Measurements from ENCODE around the gene DNAAF2. TPM values are rescaled to one million over a fixed set of nuclear protein-coding genes. Genes with fewer than 3 reads are reported as not detected.
A peak's percentile ranks its signal among the peaks of the same experiment; 100 is the strongest.
"Not testable (repeated sequence)": the region's sequence is repeated elsewhere in the genome, so short reads cannot be mapped to it uniquely, and the experiment has no call there.

The DNAAF2 gene, protein sequence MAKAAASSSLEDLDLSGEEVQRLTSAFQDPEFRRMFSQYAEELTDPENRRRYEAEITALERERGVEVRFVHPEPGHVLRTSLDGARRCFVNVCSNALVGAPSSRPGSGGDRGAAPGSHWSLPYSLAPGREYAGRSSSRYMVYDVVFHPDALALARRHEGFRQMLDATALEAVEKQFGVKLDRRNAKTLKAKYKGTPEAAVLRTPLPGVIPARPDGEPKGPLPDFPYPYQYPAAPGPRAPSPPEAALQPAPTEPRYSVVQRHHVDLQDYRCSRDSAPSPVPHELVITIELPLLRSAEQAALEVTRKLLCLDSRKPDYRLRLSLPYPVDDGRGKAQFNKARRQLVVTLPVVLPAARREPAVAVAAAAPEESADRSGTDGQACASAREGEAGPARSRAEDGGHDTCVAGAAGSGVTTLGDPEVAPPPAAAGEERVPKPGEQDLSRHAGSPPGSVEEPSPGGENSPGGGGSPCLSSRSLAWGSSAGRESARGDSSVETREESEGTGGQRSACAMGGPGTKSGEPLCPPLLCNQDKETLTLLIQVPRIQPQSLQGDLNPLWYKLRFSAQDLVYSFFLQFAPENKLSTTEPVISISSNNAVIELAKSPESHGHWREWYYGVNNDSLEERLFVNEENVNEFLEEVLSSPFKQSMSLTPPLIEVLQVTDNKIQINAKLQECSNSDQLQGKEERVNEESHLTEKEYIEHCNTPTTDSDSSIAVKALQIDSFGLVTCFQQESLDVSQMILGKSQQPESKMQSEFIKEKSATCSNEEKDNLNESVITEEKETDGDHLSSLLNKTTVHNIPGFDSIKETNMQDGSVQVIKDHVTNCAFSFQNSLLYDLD
- total RNA-seq (2014; rRNA removed; shearing (Covaris generic)), result 11.7 and 12.1 TPM in 2 replicates

DNA sequence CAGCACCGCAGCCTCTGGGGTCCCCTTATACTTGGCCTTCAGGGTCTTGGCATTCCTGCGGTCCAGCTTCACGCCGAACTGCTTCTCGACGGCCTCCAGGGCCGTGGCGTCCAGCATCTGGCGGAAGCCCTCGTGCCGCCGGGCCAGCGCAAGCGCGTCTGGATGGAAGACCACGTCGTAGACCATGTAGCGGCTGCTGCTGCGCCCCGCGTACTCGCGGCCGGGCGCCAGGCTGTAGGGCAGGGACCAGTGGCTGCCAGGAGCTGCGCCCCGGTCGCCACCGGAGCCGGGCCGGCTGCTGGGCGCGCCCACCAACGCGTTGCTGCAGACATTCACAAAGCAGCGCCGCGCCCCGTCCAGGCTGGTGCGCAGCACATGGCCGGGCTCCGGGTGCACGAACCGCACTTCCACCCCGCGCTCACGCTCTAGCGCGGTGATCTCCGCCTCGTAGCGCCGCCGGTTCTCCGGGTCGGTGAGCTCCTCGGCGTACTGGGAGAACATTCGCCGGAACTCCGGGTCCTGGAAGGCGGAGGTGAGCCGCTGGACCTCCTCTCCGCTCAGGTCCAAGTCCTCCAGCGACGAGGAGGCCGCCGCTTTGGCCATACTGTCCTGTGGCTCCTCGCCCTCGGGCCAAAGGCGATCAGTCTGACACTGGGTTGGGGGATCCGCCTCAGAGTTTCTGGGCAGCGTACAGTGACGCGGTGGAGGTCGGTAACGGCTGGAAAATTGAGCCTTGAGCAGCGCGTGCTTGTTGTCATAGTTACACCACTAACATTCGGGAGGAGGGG, at the start of gene DNAAF2:
Gene DNAAF2 (minus strand): TSS at position 698 of the 788 bp plus-strand sequence. CDS start 95 bp downstream, at position 603.
- DNase-seq (ENCODE audit: low read depth), result peak; percentile 76

DNA sequence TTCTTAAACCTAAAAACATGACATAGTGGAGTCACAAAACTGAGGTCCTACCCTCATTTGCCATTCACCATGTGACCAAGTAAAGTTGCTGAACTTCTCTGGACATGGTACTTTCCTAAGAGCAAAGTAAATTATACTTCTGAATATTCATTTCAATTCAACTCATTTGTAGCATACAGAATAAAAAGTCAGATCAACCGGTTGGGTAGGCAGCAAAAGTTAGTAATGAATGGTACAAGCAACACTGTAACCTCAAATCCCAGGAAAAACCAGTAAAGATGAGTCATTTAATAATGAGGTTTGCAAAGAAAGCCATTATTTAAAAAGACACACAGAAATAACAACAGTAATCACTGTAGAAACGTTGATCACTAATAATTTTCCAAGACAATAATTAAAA, 44.2 kb upstream of the DNAAF2 start:
- DNase-seq (ENCODE audit: low read depth), result peak; percentile 20

DNA sequence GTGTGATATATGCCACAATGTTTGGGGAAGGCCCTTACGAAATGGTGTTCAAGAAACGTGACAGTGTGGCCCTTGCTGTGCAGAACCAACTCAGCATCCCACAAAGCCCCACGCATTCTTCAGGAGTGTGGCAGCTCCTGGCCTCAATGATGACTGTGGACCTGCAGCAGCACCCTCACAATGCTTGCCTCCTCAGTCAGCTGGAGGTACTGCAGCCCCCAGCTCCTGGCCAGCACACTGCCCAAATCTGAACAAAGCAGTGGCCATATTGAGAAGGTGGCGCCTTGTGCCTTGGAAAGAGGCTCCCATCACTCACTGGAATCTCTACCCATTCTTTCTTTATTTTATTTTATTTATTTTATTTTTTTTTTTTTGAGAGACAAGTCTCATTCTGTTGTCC, 42.6 kb upstream of the DNAAF2 start:
- DNase-seq (ENCODE audit: low read depth), result no peak

DNA sequence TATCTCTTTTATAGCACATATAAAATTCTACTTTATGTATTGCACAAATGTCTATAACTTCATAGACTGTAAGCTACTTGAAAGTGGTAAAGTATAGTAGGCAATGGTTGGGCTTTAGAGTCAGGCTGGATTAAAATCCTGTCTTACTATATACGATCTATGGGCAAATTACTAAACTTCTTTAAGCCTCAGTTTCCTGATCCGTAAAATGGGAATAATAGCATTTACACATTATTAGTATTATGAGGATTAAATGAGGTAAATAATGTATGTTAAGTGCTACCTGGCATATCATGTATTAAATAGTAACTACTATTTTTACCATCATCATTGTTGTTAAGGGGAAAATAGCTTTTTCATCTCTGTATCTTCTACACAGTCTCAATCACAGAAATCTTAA, 38.5 kb upstream of the DNAAF2 start:
- DNase-seq (ENCODE audit: low read depth), result no peak

DNA sequence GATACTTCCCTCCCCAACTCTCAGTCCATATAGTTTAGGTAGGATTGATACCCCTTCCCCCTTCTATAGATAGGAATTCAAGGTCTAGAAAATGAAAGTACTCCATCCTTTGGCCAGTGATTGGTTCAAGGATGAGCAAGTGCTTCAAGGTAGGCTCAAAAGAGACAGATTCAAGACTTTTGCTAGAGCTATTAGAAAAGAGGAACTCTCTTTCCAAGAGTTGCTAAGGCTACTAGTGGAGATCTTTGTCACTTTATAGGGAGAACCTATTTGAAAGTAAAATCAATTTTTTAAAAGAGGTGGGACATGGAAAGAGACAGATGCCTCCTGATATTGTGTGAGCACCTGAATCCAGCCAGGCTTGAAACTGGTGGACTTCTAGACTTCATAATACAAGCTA, 35.4 kb upstream of the DNAAF2 start:
- no peak for DNase-seq (ENCODE audit: low read depth)

DNA sequence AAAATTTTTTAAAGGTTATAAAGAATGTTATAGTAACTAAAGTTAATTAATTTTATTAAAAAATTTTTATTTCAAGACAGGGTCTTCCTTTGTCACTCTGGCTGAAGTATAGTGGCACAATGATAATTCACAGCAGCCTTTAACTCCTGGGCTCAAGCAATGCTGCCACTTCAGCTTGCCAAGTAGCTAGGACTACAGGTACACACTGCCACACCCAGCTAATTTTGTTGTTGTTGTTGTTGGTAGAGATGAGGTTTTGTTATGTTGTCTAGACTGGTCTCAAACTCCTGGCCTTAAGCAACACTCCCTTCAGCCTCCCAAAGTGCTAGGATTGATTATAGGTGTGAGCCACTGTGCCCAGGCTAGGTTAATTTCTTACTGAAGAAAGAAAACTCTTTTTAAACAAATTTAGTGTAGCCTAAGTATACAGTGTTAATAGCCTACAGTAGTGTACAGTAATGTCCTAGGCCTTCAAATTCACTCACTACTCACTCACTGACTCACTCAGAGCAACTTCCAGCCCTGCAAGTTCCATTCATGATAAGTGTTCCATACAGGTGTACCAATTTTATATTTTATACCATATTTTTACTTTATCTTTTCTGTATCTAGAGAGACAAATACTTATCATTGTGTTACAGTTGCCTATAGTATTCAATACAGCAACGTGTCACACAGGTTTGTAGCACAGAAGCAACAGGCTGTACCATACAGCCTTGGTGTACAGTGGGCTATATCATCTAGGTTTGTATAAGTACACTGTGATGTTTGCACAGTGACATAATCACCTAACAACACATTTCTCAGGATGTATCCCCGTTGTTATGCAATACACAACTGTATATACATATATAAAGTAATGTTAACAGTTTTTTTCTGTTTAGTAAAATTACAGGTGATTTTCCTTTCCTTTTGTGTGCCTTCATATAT, 24.7 kb upstream of the DNAAF2 start:
- DNase-seq (ENCODE audit: low read depth), result no peak

DNA sequence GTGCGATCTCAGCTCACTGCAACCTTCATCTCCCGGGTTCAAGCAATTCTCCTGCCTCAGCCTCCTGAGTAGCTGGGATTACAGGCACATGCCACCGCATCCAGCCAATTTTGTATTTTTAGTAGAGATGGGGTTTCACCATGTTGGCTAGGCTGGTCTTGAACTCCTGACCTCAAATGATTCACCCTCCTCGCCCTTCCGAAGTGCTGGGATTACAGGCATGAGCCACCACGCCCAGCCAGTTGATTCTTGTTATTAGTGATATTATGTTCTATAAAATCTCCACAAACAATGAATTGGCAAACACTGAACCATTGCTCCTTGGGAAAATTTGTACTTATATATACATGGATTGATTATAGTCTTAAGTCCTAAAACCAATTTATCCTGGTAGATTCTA, 22.5 kb upstream of the DNAAF2 start:
- DNase-seq (ENCODE audit: low read depth), result not testable (repeated sequence)

DNA sequence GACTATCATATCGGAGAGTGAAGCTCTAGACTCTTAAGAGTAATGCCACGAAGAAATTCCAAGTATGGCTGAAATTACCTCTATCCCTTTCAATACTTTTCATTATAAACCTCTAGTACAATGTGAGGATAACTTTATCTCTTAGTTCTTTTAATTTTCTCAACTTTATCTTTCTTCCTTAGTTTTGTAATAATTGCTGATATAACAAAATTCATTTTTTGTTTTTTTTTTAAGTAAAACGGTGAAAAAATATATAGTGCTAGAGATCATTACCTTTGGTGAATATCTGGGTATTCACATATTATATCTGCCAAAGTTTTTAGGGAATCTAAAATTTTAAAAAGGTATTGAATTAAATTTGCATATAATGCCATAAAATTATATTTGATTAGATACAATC, 19.5 kb upstream of the DNAAF2 start:
- DNase-seq (ENCODE audit: low read depth), result no peak

DNA sequence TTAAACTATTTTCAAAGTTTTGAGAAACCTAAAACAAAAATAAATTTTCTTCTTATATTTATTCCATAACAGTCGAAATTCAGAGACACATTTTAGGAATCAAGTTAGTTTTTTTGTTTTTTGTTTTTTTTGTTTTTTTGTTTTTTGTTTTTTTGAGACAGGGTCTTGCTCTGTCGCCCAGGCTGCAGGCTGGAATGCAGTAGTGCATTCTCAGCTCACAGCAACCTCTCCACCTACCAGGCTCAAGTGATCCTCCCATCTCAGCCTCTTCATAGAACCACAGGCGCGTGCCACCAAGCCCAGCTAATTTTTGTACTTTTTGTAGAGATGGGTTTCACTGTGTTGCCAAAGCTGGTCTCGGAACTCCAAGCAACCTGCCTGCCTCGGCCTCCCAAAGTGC, 18.5 kb upstream of the DNAAF2 start:
- DNase-seq (ENCODE audit: low read depth), result no peak

DNA sequence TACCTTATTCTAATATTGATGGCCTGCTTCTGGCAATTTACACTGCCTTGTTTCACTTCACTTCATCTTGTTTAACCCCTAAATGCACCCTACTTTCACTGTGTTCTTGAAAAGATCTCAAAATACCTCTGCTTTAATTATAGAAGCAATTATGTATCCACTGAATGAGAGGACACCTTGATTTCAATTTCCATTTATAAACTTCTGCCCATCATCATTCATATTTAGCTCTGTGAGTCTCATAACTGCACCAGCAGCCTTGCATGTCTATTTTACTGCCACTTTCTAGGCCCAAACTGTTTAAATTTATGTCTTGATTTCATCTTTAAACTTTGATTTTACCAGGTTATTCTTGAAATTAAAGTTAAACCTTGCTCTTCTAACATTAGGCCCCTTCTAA, 7.1 kb upstream of the DNAAF2 start:
- DNase-seq (ENCODE audit: low read depth), result no peak

DNA sequence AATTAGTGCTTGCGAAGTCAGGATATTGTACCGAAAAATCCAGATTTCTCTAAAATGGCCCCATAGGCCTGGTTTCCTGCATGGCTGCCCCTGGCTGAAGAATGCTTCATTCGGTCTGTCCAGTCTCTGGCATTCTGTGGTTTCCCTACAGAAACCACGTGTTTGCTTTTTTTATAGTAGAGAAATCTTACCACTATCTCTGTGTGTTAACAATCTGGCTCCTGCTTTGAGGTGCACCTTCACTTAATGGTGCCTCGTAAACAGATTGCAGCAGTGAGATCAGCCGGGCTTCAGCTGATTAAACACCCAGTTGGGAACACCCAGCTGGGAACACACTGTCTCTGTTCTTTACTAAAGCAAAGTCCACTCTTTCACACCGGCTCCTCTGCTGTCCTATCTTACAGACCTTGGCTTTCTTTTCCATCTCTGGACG, 6.7 kb upstream of the DNAAF2 start:
- peak; percentile 44 for DNase-seq (ENCODE audit: low read depth)

DNA sequence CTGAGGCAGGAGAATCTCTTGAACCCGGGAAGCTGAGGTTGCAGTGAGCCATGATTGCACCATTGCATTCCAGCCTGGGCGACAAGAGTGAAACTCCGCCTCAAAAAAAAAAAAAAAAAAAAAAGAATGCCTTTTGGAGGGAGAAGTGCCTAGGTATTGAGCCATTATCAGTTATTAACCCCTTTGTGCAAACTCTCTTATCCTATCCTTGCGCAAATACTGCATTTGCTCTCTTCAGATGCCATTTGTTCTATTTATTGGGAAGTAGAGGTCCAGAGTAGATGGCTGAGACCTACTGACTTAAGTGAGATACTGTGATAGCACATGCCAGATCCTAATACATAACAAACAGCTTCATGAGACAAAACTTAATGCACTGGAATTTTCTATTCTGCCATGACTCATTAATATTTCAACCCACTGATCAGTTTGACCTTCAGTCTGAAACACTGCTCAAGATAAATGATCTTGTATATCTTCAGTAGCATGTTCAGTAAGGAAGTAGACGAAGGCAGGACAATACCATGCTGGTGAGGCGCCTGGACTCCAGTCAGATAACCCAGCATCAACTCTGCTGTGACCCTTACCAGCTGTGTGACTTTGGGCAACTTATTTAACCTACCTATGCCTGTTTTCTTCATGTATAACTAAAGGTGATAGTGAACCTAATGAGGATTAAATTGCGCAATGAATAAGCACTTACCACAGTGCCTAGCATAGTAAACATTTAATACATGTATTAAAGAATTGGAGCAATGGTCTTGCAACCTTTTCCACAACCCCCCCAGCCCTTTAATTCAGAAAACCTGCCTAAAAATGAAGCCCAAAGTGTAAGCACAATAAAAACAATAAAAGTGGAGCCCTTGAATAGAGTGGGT, 5.7 kb upstream of the DNAAF2 start:
- DNase-seq (ENCODE audit: low read depth), result no peak

DNA sequence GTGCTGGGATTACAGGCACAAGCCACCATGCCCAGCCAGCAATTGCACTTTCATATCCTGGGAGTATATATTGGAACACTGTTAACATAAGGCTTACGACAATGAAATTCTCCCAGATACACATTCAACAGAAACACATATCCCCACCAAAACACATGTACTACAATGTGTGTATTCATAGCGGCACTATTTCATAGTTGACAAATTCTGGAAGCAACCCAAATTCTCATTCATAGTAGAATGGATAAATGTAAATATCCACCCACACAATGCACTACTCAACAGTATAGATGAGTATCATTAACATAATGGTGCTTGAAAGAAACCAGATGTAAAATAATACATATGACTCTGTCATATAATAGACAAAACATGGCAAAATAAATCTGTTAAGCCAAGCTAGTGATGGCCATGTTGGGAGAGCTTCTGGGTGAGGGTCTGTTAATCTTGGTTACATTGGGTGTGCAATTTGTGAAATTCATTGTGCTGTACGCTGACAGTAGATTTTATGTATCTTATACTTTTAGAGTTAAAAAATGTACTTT, 2.6 kb upstream of the DNAAF2 start:
- DNase-seq (ENCODE audit: low read depth), result no peak

DNA sequence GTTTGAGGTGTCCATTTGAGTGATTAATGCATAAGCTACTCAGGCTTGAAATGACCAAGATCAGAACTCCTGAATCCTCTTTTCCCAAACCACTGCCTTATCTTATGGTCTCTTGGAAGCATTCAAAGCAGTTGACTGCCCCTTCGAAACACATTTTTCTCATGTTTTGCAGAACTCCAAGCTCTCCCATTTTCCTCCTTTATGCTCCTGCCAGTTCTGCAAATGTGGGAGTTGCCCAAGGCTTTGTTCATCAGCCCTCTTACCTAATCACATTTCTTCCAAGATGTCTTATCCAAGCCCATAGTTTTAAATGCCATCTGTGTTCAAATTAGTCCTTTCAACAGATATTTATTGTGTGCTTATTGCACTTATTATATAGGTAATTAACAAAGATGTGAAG, 1.8 kb upstream of the DNAAF2 start:
- no peak for DNase-seq (ENCODE audit: low read depth)

DNA sequence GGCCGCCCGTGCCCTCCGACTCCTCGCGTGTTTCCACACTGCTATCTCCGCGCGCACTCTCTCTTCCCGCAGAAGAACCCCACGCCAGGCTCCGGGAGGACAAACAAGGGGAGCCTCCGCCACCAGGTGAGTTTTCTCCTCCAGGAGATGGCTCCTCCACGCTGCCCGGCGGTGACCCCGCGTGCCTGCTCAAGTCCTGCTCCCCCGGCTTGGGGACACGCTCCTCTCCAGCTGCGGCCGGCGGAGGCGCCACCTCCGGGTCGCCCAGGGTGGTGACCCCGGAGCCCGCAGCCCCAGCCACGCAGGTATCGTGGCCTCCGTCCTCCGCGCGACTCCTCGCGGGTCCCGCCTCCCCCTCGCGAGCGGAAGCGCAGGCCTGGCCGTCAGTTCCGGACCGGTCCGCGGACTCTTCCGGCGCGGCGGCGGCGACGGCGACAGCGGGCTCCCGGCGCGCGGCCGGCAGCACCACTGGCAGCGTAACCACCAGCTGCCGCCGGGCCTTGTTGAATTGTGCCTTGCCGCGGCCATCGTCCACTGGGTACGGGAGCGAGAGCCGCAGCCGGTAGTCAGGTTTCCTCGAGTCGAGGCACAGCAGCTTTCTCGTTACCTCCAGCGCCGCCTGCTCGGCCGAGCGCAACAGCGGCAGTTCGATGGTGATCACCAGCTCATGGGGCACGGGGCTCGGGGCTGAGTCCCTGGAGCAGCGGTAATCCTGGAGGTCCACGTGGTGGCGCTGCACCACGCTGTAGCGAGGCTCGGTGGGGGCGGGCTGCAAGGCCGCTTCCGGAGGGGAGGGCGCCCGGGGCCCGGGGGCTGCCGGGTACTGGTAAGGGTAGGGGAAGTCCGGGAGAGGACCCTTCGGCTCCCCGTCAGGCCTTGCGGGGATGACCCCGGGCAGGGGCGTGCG, 1.2 kb downstream of the DNAAF2 start:
- DNase-seq (ENCODE audit: low read depth), result peak; percentile 89

DNA sequence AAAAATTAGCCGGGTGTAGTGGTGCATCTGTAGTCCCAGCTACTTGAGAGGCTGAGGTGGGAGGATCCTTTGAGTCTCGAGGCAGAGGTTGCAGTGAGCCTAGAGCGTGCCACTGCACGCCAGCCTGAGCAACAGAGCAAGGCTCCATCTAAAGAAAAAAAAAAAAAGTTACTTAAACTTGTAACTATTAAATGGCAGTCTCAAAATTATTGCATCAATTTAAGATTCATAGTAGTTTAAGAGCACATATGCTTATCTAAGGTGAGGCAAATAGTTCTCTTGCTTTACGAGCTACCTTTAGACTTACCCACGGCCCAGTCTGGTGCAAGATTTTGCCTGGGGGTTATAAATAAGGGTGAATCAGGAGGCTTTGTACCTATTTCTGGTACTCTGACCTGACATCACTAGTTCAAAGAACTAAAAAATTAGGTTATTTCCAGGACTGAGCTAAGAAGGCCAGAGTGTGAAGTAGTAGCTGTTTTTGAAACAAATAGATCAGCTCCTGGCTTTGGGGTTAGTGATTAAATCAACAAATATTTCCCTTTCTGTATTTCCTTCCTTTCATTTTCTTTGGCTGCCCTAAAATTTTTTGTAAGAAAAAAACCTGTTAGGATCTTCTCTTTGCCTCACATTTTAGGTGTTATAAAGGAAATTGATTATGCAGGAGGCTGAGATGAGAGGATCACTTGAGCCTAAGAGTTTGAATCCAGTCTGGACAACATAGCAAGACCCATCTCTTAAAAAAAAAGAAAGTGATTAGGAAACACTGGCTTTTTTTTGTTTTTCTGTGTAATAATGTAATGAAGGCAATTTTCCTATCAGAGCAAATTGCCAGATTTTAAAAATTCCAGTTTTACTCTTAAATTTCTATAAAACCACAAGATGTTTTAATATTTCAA, 10.9 kb downstream of the DNAAF2 start:
- DNase-seq (ENCODE audit: low read depth), result no peak

DNA sequence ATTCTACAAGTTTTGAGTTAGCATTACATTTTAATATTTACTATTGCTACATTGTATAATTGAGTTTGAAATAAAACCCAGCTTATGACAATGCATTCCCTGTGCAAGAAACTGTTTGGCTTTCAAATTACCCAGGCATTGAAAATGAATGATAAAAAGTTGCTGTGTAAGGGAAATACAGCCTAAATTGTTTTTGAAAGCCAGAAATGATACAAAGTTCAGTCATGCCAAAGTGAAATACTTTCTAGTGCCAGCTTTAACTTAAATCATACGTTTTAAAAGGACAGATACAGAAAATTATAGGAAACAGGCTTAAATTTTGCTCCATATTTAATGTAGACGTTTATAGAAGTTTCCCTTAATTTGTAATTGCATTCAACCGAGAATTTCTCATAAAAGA, 11.7 kb downstream of the DNAAF2 start:
- no peak for DNase-seq (ENCODE audit: low read depth)
